ENCODE data around the gene FHOD3.

GRCh38 chr18:36315736-36316135, 18.2 kb downstream of the FHOD3 start:
- TF ChIP-seq CTCF (conservative IDR thresholded peaks at IDR 0.05; ENCODE audit: low read depth, low read length) (no peak), EZH2 (IDR thresholded peaks at IDR 0.05; ENCODE audit: low read length, unreplicated experiment) (no peak), EZH2phosphoT487 (IDR thresholded peaks at IDR 0.05; ENCODE audit: borderline replicate concordance, low read length) (no peak)
